GM21529 (cell line): Measurements from ENCODE around the gene HPS1.
"Not testable (repeated sequence)": the region's sequence is repeated elsewhere in the genome, so short reads cannot be mapped to it uniquely, and the experiment has no call there.

Experiments used
- ATAC-seq: cut with Tn5 transposase; IDR thresholded peaks from one replicate; pipeline ENCODE4 v1.9.1; 2021; ENCODE audit not compliant: unreplicated experiment

HPS1 gene

DNA sequence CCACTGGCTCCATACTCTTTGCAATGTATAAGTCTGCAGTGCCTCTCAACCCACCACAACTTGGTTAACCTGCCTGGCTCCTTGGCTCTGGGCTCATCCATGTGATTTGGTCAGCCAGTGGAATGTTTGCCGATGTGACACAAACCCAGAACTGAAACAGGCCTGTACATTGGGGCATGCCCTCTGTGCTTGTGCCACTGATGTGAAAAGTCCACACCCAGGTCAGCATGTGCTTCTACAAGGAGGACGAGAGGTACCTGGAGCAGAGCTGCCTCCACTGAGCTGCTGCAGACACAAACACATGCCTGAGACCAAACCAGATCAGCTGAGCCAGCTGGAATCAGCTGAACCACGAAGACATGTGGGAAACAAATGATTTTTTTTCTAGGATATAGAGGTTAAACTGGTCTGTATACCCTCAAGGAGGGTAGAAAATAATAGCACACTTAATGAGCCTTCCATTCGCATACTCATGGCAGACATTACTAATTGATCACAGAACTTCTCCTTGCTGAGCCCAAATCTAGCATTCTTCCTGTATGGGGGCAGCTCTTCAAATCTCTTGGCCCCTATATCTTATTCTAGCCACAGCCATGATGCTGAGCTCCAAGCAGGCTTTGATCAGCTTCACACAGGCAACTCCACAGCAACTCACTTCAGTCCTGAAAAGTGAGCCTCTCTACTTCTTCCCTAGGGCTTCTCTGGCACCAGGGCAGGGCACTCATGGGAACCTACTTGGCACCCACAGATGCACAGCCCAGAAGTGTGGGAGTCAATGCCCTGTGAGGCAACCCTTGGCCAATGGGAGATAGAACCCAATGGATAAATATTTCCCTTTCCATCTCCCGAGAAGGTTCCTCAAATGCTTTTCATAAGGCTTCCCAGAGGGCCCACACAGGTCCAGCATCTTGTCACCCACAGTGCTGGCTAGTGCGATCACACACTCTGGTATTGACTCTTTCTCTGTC lies 50.4 kb downstream of the HPS1 start:
- no peak for ATAC-seq

DNA sequence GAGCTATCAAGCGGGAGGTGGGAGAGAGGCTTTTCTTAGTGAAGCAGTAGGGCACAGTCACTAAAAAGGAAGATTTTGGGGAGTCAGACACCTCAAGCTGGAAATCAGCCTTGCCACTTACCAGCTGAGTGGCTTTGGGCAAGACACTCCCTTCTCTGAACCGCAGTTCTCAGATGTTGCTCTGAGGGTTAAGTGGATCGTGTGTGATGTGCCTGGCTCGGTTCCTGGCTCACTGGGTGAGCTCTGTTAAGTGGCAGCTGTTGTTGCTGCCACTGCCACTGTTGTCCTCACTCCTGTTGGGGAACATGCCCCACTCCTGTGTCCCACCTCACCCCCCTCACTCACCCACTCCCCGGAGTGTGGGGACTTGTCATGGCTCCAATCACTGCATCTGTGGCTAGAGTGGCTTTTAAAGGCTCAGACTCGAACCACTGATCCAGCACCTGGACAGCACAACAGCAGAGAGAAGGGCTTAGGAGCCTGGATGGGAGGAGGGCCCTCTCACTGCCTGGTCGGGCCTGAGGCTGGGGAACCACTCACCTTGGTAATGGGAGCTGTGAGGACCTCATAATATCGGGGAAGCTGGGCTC lies 51.8 kb downstream of the HPS1 start:
- ATAC-seq = no peak

DNA sequence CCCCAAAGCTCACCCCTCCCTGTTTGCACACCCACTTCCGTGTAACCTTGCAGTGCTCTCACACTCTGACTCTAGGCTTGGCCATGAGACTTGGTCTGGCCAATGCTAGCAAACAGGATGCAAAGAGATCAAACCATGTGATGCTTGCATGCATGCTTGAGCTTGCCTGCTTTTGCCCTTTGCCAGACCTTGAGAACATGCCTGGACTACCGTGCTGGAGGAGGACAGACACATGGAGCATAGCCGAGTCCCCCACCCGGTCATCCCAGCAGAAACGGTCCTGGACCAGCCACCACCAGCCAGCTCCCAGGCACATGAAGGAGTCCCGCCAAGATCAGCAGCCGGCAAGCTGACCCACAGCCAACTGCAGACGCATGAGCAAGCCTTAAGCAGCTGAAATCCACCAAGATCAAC lies 55.1 kb downstream of the HPS1 start:
- ATAC-seq = peak; percentile 60

DNA sequence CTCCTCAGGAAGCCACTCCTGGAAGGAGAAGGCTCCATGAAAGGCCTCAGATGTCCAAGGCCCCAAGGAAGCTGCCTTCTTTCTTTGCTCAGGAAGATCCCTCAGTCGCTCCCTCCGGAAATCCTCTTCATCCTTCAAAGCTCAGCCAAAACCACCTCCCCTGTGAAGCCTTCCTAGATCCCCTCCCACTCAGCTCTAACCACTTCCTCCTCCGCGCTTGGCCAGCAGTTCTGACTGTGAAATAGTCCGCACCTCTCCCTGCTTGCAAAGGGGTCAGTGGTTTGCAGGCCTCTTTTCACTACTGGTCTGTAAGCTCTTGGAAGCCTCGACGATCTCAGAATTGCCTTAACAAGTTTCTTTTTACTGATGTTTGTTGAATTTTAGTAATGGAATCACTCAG lies 55.7 kb downstream of the HPS1 start:
- peak; percentile 75 for ATAC-seq

DNA sequence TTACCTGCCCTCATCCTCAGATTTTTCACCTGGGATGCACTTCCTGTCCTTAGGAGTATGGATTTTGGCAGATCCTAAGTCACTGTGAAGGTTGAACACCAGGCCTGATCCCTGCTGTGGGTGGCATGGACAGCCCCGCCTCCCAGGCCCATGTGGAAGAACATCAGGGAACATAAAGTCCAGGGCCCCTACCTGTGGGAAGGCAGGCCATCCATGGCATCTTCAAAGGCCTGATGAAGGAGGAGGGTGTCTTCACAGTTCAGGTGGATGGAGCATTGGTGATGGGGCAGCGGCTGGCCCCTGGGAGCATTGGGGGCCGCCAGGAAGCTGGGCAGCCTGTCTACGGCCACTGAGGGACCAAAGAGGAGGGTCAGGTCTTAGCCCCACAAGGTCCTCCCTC lies 56.3 kb downstream of the HPS1 start:
- ATAC-seq = no peak

DNA sequence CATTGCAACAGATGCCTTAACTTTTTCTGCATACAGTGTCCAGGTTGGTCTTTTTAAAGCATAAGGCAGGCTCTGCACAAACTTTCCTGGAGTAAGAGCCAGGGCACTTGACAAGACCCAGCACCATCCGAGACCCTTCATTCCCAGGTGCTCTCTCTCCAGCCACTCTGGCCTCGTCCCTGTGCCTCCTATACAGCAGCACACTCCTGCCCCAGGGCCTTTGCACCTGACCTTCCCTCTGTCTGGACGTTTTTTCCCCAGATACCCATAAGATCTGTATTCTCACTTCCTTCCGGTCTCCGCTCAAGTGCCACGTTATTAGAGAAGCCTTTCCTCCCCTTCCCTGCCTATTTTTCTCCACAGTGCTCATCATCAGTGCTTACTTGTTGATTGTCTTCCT lies 57.3 kb downstream of the HPS1 start:
- no peak for ATAC-seq

DNA sequence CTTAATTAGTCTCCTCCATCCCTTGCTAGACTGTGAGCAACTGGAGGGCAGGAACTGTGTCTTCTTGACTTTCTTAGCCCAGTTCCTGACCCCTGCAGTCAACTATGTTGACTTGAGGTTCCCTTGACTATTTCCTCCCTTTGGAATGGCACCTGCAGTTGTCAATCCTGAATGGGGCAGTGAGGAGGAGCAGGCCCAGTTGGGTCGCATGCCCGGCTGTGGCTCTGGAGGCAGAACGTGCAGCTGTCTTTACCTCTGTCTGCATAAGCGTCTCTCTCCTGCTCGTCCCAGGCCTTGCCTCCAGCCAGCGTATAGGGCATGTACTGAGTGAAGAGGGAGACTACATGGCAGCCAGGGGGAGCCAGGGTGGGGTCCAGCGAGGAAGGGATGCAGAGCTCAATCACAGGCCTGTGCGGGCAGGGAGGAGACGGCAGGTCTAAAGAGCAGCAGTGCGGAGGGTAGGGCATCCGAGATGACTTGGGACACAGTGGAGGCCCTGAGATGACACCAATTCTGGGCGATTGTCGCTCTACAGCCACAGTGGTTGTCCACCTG lies 58.6 kb downstream of the HPS1 start:
- ATAC-seq = no peak

DNA sequence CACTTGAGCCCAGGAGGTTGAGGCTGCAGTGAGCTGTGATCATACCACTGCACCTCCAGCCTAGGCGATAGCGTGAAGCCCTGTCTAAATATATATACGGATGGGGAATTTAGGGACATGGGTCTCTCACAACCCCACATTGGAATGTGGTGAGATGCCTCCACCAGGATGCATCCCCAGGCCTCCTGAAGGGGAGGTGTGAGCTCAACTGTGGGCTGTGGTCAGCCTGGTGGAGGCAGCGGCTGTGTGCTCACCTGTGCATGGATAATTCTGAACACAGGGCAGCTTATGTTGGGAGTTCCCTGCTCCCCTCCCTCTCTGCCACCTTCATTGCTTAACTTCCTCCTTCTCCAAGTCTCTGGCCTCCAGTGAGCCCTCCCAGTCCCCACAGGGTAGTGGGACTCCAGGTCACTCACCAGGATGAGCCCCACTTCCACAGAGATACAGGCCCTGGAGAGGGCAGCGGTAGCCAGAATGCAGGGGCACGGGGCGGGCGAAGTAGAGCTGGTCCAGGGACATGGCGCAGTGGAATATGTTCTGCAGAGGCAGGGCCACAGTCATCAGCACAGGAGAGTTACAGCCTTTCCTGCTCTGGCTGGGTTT lies 62.1 kb downstream of the HPS1 start:
- no peak for ATAC-seq

DNA sequence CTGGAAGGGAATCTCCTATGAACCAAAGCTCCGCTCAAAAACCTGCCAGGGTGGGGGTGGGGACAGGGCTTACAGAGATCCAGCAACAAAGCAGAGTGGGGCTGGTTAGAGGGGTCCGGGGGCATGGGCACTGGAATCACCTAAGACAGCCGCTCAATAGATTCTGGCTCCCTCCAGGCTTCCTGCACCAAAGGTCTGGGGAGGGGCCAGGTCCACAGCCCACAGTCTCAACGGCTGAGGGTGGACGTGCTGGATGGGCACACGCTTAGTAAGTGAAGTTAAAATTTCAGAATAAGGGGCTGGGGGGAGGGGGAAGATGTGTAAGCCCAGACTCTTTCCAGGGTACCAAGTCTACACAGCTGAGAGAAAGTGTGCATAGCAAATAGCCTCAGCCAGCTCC lies 62.9 kb downstream of the HPS1 start:
- no peak for ATAC-seq

DNA sequence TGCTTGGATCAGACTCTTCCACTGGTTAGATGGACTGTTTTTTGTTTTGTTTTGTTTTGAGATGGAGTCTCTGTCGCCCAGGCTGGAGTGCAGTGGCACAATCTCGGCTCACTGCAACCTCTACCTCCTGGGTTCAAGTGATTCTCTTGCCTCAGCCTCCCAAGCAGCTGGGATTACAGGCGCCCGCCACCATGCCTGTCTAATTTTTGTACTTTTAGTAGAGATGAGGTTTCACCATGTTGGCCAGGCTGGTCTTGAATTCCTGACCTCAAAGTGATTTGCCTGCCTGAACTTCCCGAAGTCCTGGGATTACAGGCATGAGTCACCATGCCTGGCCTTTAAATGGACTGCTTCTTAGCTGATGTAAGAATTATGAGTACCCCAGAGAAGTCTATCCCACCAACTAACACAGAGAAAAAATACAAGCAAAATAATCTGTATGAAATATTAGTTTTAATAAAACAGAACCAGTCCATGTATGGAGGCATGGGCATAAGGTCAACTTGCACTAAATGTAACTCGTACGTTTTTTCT lies 63.5 kb downstream of the HPS1 start:
- ATAC-seq = not testable (repeated sequence)

DNA sequence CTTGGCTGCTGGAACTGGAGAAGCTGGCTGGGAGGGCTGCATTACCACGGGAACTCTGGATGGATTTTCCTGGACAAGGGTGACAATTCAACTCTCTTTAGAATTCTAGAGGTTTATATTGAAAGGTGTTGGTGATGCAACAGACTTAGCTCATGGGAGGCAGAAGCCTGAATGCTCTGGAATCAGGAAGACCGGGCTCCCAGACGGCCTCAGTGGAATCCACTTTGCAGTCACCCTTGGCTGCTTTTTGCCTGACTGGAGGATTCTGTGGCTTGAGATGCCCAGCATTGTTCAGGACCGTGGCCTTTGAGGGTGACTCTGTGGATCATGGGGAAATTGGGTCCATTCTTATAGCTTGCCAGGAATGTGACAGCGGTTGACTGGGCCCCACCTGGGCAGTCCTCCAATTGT lies 64.0 kb downstream of the HPS1 start:
- no peak for ATAC-seq

DNA sequence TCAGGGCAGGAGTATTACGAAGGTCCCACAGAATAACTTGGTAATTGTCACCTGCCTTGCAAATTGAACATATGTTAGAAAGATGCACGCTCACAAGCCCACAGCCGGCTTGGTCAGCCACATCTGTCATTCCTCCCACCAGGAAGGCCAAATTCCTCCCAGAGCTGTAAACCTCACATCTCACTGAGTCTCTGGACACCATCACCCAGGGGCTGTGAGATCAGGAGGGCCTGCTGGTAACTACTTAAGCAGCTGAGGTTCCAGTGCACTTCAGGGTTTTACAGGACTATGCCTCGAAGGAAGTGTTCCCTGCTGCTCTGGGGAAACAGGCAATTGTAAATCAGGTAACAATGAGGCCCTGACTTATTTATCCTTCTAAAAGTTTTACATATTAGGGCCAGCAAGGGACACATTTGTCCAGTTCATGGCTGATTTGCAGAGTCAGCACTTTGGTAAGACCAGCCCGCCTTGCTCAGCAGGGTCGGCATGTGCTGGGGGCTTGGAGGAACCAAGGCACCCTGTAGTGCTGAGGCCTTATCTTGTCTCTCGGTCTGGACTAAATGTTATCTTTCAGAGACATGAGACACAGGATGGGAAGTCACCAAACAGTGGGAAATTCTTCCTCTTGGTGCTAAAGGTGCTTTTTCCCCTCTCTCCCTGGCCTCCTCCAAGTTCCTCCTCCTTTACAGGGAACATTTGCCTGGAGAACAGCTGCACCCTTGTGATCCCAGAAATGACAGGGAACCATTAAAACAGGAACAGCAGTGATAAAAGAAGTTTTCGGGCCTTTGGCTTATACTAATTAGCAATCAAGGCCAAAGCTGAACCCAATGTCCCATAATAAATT lies 66.0 kb downstream of the HPS1 start:
- no peak for ATAC-seq

DNA sequence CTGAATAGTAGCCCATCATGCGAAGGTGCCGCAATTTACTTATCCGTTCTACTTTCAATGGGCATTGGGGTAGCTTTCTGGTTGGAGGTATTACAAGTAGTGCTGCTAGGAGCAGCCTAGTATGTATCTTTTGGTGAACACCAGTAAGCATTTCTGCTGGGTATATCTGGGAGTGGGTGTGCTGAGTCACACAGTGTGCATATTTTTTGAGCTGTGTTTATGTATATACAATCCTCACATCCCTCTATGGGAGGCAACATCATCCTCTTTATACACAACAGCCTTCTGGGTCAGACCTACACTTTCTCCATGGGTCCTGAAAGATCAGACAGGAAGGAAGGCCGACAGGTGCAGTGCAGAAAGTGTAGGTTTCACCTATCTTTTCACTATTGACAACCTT lies 68.0 kb downstream of the HPS1 start:
- ATAC-seq = no peak

DNA sequence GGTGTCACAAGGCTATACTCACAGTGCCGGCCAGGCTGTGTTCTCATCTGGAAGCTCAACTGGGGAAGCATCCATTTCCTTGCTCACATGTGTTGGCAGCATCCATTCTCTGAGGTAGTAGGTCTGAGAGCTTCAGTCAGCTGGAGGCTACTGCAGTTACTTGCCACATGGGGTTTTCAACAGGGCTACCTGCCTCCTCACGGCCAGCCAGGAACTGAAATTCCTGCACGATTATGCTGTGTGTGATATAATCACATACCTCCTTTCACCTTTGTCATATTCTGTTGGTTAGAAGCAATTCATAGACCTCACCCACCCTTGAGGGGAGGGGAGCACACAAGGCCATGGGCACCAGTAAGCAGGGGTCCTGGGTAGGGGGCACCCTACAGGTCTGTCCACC lies 69.2 kb downstream of the HPS1 start:
- no peak for ATAC-seq

DNA sequence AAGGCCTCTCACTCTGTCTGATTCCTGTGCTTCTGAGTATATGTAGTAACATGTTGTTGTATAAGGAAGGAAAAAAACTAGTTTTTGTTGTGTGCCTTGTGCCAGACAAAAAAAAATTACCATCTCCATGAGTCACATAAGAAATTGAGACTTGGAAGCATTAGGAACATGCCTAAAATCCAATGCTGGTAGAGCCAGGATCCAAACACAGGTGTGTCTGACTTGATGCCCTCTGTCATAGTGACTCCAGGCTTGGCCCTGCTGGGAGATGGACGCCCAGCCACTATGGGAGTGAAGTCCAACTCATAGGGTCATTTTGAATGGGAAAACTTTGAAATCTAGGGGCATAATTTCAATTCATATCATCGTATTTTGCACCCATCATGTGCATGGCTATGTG lies 69.7 kb downstream of the HPS1 start:
- ATAC-seq = no peak

DNA sequence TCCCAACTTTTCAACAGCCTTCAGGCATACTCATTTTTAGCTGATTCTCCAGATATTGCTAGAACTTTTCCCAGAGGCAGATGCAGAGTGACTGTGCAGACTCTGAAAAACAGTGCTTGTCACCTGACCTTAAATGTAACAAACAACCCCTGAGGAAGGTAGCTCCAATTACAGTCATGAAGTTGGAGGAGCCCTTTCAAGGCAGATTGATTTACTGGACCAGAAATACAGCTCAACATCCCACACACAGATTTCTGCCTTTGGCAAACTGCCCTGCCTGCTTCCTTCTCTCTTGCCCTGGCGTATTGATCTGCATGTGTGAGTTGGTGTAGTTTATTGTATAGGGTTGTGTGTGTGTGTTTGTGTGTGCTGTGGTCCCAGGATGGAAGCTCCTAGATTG lies 70.2 kb downstream of the HPS1 start:
- no peak for ATAC-seq

DNA sequence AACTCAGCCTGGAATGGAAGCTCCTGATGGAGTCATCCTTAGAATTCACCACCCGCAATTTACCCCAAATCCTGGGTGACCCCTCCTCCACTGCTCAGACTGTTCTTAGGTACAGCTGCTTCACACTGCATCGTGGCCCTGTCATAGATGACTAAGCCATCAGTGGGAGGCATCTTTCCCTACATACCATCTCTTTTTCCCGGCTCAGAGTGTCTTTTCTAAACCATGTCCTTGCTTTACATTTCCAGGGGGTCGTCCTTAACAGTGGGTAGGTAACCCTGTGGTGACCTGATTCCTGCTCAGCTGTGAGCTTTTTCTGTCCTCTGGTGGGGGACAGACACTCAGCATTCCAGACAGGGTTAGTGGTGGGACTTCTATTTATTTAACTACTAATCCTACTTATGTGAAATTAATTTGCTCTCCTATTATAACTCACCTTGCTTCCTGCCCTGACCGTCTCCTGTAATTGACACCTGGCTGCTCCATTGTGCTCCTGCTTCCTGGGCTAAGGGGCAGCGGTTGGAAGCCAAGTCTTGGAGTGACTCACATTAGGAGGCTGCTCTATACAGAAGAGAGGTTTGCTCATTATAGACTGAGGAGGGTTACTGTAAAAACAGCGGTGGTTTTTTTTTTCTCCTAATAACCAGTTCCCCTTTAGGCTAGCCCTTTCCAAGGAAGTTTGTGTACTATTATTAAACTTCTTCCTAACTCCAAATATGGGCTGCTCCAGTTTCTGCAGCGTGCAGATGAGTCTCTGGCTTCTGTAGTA lies 72.3 kb downstream of the HPS1 start:
- ATAC-seq = no peak

DNA sequence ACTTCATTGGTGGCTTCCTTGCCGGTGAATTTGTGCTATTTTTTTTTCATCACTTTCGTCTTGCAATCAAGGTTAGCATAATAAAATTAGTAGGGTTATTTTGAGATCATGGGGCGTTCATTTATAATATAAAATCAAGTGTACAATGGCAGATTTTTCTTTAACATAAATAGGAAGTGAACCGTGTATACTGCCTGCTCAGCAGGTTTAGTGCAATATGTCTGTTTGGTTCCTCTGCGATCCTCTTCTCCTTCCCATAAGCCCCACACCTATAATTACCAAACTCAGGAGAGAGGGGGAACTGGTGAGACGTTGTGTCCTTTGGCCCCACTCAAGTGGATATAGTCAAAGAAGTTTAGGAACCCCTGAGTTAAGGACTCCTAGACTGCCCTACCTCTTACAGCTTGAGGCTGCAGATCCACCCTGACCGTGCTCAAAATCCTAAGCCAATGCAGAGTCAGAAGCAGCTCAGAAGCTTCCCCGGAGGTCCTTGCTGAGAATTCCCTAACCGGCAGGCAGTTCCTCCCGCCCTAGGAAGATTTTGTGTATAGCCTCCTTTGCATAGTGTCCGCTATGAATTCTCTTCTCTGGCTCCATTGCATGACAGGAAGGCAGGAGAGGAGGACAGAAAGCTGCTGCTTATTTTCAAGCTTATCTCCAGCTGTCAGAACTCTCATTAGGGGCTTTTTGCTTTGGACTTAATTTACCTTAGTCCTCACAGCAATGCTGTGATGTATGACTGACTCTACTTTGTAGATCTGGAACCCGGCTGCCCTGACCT lies 73.3 kb downstream of the HPS1 start:
- ATAC-seq = no peak
